Activated CD4-positive, alpha-beta T cell treated with anti-CD3 and anti-CD28 coated beads for 36 hours (primary cell): ENCODE results near the gene EHD4. TPM values are rescaled to one million over a fixed set of nuclear protein-coding genes. Genes with fewer than 3 reads are reported as not detected.

Source experiments
- ATAC-seq: fragments of 200-7000 bp; cut with Tn5 transposase; one replicate; pipeline ENCODE4 v1.10.0; 2021; ENCODE audit warnings: mild to moderate bottlenecking, moderate library complexity
- CTCF ChIA-PET: fragments of 350-600 bp; sonication (Branson Sonifier 250); formaldehyde crosslinking; loops from one replicate; lab custom pipeline; 2021; ENCODE audit warnings: antibody characterized with exemption; lab: Charles Lee
- POLR2A ChIA-PET: fragments of 350-600 bp; sonication (Branson Sonifier 250); formaldehyde crosslinking; loops from one replicate; lab custom pipeline; 2021; ENCODE audit warnings: antibody characterized with exemption, inconsistent platforms; lab: Charles Lee
- DNase-seq: peaks from one replicate; pipeline ENCODE4 v3.0.0-alpha.2; 2020
- H3K27ac Mint-ChIP-seq: one replicate; pipeline ENCODE4 v1.8.0; 2021; ENCODE audit warnings: mixed read lengths
- H3K27me3 Mint-ChIP-seq: one replicate; pipeline ENCODE4 v1.8.0; 2021; ENCODE audit warnings: mixed read lengths
- H3K36me3 Mint-ChIP-seq: one replicate; pipeline ENCODE4 v1.8.0; 2021; ENCODE audit warnings: low read depth, mixed read lengths
- H3K4me1 Mint-ChIP-seq: one replicate; pipeline ENCODE4 v1.8.0; 2021; ENCODE audit warnings: mixed read lengths
- H3K4me3 Mint-ChIP-seq: one replicate; pipeline ENCODE4 v1.8.0; 2021; ENCODE audit warnings: mild to moderate bottlenecking, moderate library complexity, mixed read lengths
- H3K9me3 Mint-ChIP-seq: one replicate; pipeline ENCODE4 v1.8.0; 2021; ENCODE audit warnings: low read depth, mixed read lengths
- intact Hi-C, 2 experiments: fragments of 100-400 bp; cut with DNase I in 1 of 2; cut with micrococcal nuclease in 1 of 2; formaldehyde crosslinking; loops; one replicate each; pipeline versions ENCODE4 v1.14.2 to v1.15.1; 2022 to 2024; cut with DNase I, micrococcal nuclease
- total RNA-seq, 2 experiments: library from RNA; stranded (reverse); gene quantifications; one replicate each; pipeline ENCODE4 v1.2.3, GENCODE V29; 2021

Gene EHD4
- total RNA-seq, 2 experiments from 2014 or later: 34.7 to 35.7 TPM

DNA sequence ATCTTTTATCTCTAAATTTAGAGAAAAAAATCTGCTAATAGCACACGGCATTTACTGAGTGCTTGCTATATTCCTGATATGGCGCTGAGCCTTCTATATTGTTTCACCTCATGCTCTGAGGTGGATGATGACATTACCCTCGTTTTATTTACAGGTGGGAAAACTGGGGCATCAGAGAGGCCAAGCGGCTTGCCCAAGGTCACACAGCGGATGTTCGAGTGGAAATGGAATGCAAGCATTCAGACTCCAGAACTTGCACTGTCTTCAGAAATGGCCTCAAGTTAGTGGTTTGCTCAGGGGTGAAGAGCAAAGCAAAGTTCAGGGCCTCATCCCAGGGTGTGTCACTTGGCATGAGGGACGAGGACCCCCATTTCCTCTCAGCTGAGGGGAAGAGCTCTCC is 17.3 kb downstream of the EHD4 start:
- CTCF ChIA-PET: interaction anchor here (1.7 kb wide), 1 partner anchor 15 kb away, joined by 8 read pairs; no protein-coding TSS in a partner anchor
- Mint-ChIP-seq H3K36me3 (peaks cover 18% of the 10 kb centered on the region), H3K4me3 (no peak overlapping the region), H3K27me3 (no peaks in the 10 kb centered on the region), H3K9me3 (no peaks in the 10 kb centered on the region), H3K27ac (no peak overlapping the region), H3K4me1 (peaks cover 15% of the 10 kb centered on the region)
- no peak for ATAC-seq
- DNase-seq: no peak
- intact Hi-C loops: no loop called here
- POLR2A ChIA-PET: no interaction called here

DNA sequence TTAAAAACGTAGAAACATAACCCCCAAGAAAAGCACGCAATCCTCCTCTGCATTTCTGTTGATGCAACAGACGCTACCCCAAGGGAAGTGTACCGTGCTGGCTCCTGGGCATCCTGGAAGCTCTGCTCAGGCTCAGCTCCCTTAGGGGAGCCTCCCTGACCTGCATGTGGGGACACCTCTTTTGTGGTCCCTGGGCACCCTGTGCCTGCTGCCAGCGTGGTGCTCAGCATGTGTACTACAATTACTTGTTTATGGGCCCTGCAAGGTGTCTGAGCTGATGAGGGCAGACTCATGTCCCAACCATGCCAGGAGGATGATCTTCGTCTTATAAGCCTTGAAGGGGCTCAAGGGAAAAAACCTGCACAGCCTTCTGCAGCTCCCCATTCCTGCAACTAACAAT is 18.3 kb downstream of the EHD4 start:
- ATAC-seq (no peak), DNase-seq (no peak)
- Mint-ChIP-seq H3K4me1 (peaks cover 15% of the 10 kb centered on the region), H3K27ac (no peak overlapping the region), H3K9me3 (no peaks in the 10 kb centered on the region), H3K27me3 (no peaks in the 10 kb centered on the region), H3K36me3 (peaks cover 18% of the 10 kb centered on the region), H3K4me3 (no peak overlapping the region)
- ChIA-PET POLR2A (interaction anchor here (0.6 to 0.8 kb wide), 2 partner anchors 16 to 238 kb away, joined by 3 to 6 read pairs; no protein-coding TSS in a partner anchor), CTCF (interaction anchor here (1.0 to 1.7 kb wide), 4 partner anchors 13 to 103 kb away, joined by 3 to 8 read pairs (median 4); partner anchors contain the start of gene EHD4)
- intact Hi-C loops: no loop called here

DNA sequence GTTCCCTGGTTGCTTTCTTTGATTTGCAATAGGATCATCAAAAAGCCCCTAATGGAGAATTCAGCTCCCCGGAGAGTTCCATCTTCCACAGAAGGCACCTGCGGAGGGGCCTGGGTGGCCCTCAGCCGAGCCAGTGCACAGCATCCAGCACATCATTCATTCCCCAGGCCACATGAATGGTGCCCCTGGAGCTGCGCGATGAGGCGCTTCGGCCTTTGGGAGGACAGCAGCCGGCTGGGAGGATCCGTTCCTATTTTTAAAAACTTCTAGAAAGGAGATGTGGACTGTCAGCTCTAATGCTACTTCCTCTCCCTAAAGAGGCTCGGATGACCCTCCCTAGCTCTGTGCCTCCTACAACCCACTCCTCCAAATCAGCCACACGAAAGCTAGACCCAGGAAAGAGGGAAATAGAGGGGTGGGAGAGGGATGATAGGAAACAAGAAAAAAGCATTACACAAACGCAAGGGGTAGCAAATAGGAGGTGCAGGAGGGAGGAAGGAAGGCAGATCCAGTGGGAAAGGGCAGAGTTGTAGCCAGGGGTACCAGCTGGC is 20.3 kb downstream of the EHD4 start:
- H3K4me3 Mint-ChIP-seq: no peak overlapping the region
- ChIA-PET CTCF (interaction anchor here (1.2 to 1.4 kb wide), 2 partner anchors 38 to 176 kb away, joined by 4 to 7 read pairs; no protein-coding TSS in a partner anchor), POLR2A (no interaction called here)
- ATAC-seq (no peak), DNase-seq (no peak)
- H3K4me1 Mint-ChIP-seq: peaks cover 3% of the 10 kb centered on the region
- no peaks in the 10 kb centered on the region for H3K27me3 Mint-ChIP-seq
- intact Hi-C loops: no loop called here
- H3K9me3 Mint-ChIP-seq: no peaks in the 10 kb centered on the region
- H3K27ac Mint-ChIP-seq: no peak overlapping the region
- H3K36me3 Mint-ChIP-seq: peaks cover 17% of the 10 kb centered on the region

DNA sequence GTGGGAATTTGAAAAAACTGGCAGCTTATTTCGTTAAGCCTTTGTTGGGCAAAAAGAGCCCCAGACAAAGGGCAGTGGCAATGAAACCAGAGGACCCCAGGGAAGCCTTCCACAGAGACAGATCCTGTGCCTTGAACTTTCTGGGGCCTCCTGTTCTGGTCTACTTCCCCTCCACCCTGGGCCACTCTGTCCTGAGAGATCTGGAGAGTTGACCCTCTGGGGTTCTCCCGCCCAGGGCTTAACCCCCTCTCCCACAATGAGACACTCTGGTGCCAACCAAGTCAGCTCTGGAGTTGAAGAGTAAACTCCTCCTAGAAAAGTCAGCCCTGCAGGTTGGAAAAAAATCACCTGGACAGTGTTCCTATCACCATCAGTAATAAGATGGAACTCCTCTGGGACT is 20.8 kb downstream of the EHD4 start:
- H3K36me3 Mint-ChIP-seq: peaks cover 17% of the 10 kb centered on the region
- intact Hi-C loops: no loop called here
- H3K9me3 Mint-ChIP-seq: no peaks in the 10 kb centered on the region
- no peak for DNase-seq
- no peaks in the 10 kb centered on the region for H3K27me3 Mint-ChIP-seq
- CTCF ChIA-PET: interaction anchor here (1.2 kb wide), 1 partner anchor 175 kb away, joined by 4 read pairs; no protein-coding TSS in a partner anchor
- POLR2A ChIA-PET: no interaction called here
- ATAC-seq: no peak
- H3K4me3 Mint-ChIP-seq: no peak overlapping the region
- no peak overlapping the region for H3K27ac Mint-ChIP-seq
- peaks cover under 1% of the 10 kb centered on the region for H3K4me1 Mint-ChIP-seq

DNA sequence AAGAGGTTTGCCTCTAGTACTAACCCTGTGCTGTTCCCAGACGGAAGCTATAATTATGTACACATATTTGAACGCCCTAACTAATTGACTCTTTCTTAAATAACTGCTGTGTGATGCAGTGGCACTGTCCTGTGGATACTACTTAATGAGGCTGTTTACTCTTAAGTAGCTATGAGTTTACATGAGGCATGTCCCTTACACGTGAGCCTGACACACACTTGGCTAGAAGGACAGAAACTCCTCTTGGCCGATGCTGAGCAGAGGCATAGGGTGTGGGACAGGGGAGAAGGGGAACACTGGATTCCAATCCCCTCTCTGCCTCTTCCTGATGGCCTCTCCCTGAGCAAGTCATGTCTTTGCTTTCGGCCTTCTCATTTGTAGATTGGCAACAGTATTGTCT is 21.9 kb downstream of the EHD4 start:
- intact Hi-C loops: no loop called here
- no peaks in the 10 kb centered on the region for H3K4me1 Mint-ChIP-seq
- H3K9me3 Mint-ChIP-seq: no peaks in the 10 kb centered on the region
- CTCF ChIA-PET: interaction anchor here (0.9 kb wide), 1 partner anchor 11 kb away, joined by 3 read pairs; no protein-coding TSS in a partner anchor
- DNase-seq (no peak), ATAC-seq (no peak)
- H3K27me3 Mint-ChIP-seq: no peaks in the 10 kb centered on the region
- H3K4me3 Mint-ChIP-seq: no peak overlapping the region
- no peak overlapping the region for H3K27ac Mint-ChIP-seq
- H3K36me3 Mint-ChIP-seq: peaks cover 17% of the 10 kb centered on the region
- POLR2A ChIA-PET: interaction anchor here (1.3 kb wide), 1 partner anchor 14 kb away, joined by 6 read pairs; no protein-coding TSS in a partner anchor

DNA sequence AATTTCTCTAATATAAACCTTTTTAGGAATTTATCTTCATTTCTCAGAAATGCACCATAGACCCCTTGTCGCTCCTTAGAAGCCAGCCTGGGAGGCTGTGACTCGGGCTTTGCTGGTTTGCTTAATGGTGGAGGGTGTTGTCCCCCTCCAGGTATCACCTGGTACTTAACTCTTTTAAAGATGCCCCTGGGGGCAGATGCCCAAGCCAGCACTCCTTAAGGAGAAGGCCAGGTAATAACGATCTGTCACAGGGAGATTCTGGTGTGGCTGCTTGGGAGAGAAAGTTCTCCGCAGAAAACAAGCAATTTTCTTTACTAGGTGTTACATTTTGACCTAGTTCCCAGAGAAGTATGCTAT is 22.3 kb downstream of the EHD4 start:
- ChIA-PET POLR2A (interaction anchor here (1.3 kb wide), 1 partner anchor 14 kb away, joined by 6 read pairs; no protein-coding TSS in a partner anchor), CTCF (interaction anchor here (0.9 kb wide), 1 partner anchor 12 kb away, joined by 3 read pairs; no protein-coding TSS in a partner anchor)
- no peak for ATAC-seq
- Mint-ChIP-seq H3K4me3 (no peak overlapping the region), H3K27me3 (no peaks in the 10 kb centered on the region), H3K9me3 (no peaks in the 10 kb centered on the region), H3K36me3 (peaks cover 19% of the 10 kb centered on the region), H3K4me1 (no peaks in the 10 kb centered on the region), H3K27ac (no peak overlapping the region)
- intact Hi-C loops: no loop called here
- no peak for DNase-seq

DNA sequence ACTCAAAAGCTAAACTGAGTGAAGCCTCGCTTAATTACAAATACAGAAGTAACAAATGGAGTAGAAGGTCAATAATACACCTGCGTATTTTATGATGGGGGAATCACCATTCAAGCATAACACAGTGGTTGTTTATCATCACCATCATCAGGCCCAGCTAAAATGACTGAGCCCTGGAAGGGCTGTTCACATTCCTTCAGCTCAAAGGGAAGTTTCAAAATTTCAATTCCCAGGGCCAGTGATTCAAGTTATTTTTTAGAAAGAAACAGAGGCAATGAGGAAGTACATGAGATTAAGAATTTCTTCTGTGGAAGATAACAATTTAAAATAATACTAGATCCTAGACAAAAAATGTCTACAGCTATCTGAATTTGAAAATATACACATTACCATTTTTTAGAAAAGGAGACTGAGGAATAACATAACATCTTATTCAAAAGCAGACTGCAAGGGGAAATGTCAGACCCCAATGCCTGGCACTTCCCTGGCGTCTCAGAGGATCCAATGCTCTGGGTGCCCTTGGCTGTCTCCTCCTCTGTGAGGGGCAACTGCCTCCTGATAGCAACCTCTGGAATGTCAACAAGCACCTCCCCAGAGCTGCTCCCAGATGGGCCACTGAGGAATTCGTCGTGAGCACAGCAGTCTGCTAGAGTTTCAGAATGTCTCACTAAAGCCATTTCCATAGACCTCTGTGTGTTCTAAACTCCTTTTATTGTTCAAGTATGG is 22.8 kb downstream of the EHD4 start:
- Mint-ChIP-seq H3K4me3 (no peak overlapping the region), H3K9me3 (no peaks in the 10 kb centered on the region), H3K36me3 (peaks cover 20% of the 10 kb centered on the region), H3K27ac (no peak overlapping the region), H3K4me1 (no peaks in the 10 kb centered on the region), H3K27me3 (no peaks in the 10 kb centered on the region)
- POLR2A ChIA-PET: interaction anchor here (1.3 kb wide), 1 partner anchor 13 kb away, joined by 6 read pairs; no protein-coding TSS in a partner anchor
- ATAC-seq (no peak), DNase-seq (no peak)
- intact Hi-C loops: no loop called here
- CTCF ChIA-PET: interaction anchor here (0.8 kb wide), 1 partner anchor 30 kb away, joined by 3 read pairs; no protein-coding TSS in a partner anchor

DNA sequence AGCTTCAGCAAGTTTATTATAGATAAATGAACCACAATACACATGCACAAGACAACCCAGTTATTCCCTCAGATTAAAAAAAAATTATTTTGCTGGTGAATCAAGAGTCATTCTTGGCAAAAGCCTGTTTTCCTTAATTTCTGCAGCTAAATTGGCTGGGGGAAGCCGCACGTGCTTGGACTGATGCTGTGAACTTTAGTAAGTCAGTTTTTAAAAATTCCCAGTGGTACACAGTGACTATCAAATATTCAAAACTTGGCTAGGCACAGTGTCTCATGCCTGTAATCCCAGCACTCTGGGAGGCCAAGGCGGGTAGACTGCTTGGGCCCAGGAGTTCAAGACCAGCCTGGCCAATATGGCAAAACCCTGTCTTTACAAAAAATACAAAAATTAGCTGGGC is 23.9 kb downstream of the EHD4 start:
- H3K36me3 Mint-ChIP-seq: peaks cover 20% of the 10 kb centered on the region
- H3K27me3 Mint-ChIP-seq: no peaks in the 10 kb centered on the region
- H3K4me3 Mint-ChIP-seq: no peak overlapping the region
- POLR2A ChIA-PET: no interaction called here
- intact Hi-C loops: no loop called here
- CTCF ChIA-PET: no interaction called here
- no peak overlapping the region for H3K27ac Mint-ChIP-seq
- H3K9me3 Mint-ChIP-seq: no peaks in the 10 kb centered on the region
- H3K4me1 Mint-ChIP-seq: no peaks in the 10 kb centered on the region
- DNase-seq (no peak), ATAC-seq (no peak)

DNA sequence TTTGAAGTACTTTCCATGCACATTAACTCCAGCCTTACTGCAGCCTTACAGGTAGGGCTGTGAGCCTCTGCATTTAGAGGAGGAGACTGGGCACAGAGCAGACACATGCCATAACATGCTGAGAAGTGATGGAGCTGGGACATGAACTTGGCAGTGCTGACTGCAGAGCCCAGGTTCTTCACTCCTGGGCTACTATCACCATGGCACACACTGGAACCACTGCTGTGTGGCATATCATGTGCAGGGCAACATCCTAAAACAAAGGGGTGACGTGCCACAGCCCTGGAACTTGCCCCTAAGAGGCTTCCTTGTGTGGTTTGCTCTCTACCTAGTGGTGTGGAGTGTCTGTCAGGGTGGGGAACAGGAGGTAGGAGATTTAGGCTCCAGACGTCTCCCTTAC is 25.4 kb downstream of the EHD4 start:
- Mint-ChIP-seq H3K27me3 (no peaks in the 10 kb centered on the region), H3K4me1 (peaks cover 2% of the 10 kb centered on the region), H3K36me3 (peaks cover 15% of the 10 kb centered on the region), H3K27ac (no peak overlapping the region), H3K4me3 (no peak overlapping the region), H3K9me3 (no peaks in the 10 kb centered on the region)
- intact Hi-C loops: no loop called here
- no peak for ATAC-seq
- DNase-seq: no peak
- POLR2A ChIA-PET: no interaction called here
- CTCF ChIA-PET: no interaction called here

DNA sequence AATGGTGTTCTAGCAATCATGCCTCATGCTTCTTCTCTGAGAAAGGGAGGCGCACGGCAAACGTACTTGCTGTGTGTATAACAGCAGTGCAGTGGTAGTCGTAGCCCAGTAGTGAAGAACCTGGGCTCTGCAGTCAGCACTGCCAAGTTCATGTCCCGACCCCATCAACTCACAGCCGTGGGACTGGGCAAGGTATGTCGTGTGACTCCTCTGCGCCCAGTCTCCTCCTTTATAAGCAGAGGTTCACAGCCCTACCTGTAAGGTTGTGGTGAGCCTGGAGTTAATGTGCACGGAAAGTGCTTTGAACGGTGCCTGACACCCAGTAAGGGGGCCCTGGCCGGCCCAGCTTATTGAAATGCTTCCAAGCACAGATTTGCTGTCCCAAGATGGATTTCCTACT is 26.6 kb downstream of the EHD4 start:
- DNase-seq: no peak
- ChIA-PET POLR2A (no interaction called here), CTCF (no interaction called here)
- peaks cover 18% of the 10 kb centered on the region for H3K36me3 Mint-ChIP-seq
- H3K4me1 Mint-ChIP-seq: peaks cover 10% of the 10 kb centered on the region
- intact Hi-C loops: no loop called here
- no peak for ATAC-seq
- no peaks in the 10 kb centered on the region for H3K27me3 Mint-ChIP-seq
- no peak overlapping the region for H3K27ac Mint-ChIP-seq
- H3K9me3 Mint-ChIP-seq: no peaks in the 10 kb centered on the region
- H3K4me3 Mint-ChIP-seq: no peak overlapping the region

DNA sequence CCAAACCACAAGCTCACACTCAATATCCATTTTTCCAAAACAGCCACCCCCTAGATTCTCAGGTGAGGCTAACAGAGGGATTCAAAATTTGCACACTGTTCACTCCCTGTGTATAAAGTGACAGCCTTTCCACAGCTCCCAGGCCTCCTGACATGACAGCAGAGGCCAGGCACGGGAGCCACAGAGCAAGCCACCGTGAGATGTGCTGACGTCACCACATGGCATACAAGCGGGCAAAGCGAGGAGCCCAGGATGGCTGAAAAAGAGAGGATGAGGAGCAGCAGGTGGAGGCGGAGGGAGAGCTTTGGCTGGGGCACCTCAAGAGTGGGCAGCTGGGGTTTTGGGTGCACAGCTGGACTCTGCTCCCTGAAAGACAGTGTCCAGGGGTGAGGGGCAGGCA is 27.1 kb downstream of the EHD4 start:
- DNase-seq (no peak), ATAC-seq (no peak)
- peaks cover 15% of the 10 kb centered on the region for H3K4me1 Mint-ChIP-seq
- no peaks in the 10 kb centered on the region for H3K9me3 Mint-ChIP-seq
- intact Hi-C loops: no loop called here
- ChIA-PET POLR2A (no interaction called here), CTCF (no interaction called here)
- H3K27ac Mint-ChIP-seq: no peak overlapping the region
- no peak overlapping the region for H3K4me3 Mint-ChIP-seq
- peaks cover 21% of the 10 kb centered on the region for H3K36me3 Mint-ChIP-seq
- H3K27me3 Mint-ChIP-seq: no peaks in the 10 kb centered on the region
